K562 (cell line): ENCODE results near the gene ZNF335. TPM values are rescaled to one million over a fixed set of nuclear protein-coding genes. Genes with fewer than 3 reads are reported as not detected.
A peak's percentile ranks its signal among the peaks of the same experiment; 100 is the strongest.

Experiments used
- CHCHD3 ChIP-seq: fragments of 250-450 bp; sonication (Bioruptor Pico); IDR thresholded peaks from 2 replicates; pipeline ENCODE4 v2.1.2; 2022; ENCODE audit warnings: mild to moderate bottlenecking
- CREB1 ChIP-seq, 2 experiments: sonication (generic) in 1 of 2; formaldehyde crosslinking in 1 of 2; IDR thresholded peaks; 2 replicates each; pipeline versions ENCODE4 v1.6.1 to v1.8.0; 2012 to 2022; ENCODE audit warnings: inconsistent platforms in 1 of 2, mild to moderate bottlenecking in 1 of 2, missing genetic modification reagents in 1 of 2, moderate library complexity in 1 of 2
- ETS1 ChIP-seq: conservative IDR thresholded peaks from 2 replicates; pipeline ENCODE4 v1.6.1; 2011; ENCODE audit warnings: low read depth, mild to moderate bottlenecking, low read length; ENCODE audit not compliant: control insufficient read depth
- FOXM1 ChIP-seq, 2 experiments: fragments of 450-650 bp in 1 of 2; sonication (generic) in 1 of 2; formaldehyde crosslinking in 1 of 2; IDR thresholded peaks; 2 replicates each; pipeline versions ENCODE4 v1.6.1 to v1.9.0; 2017 to 2022; ENCODE audit warnings: low read depth in 2 of 2, mild to moderate bottlenecking in 2 of 2, missing genetic modification reagents in 1 of 2, moderate library complexity in 1 of 2
- HMBOX1 ChIP-seq: sonication (generic); IDR thresholded peaks from 2 replicates; pipeline ENCODE4 v1.6.1; 2016
- HNRNPL ChIP-seq: fragments of 200-400 bp; formaldehyde crosslinking; IDR thresholded peaks from 2 replicates; pipeline ENCODE4 v1.6.1; 2017; ENCODE audit warnings: low read depth, mild to moderate bottlenecking, low read length
- HOMEZ ChIP-seq: fragments of 250-450 bp; sonication (Bioruptor Pico); IDR thresholded peaks from 2 replicates; pipeline ENCODE4 v1.4.0; 2020; ENCODE audit warnings: mild to moderate bottlenecking, moderate library complexity
- KLF1 ChIP-seq: fragments of 450-650 bp; IDR thresholded peaks from 2 replicates; pipeline ENCODE4 v1.6.1; 2016; ENCODE audit warnings: missing genetic modification characterization, missing compliant biosample characterization
- L3MBTL2 ChIP-seq: fragments of 450-650 bp; IDR thresholded peaks from 2 replicates; pipeline ENCODE4 v1.6.1; 2016; ENCODE audit warnings: mild to moderate bottlenecking, moderate library complexity
- MTA1 ChIP-seq: fragments of 450-650 bp; IDR thresholded peaks from 2 replicates; pipeline ENCODE4 v1.6.1; 2017; ENCODE audit warnings: borderline replicate concordance
- POLR2H ChIP-seq: IDR thresholded peaks from 2 replicates; pipeline ENCODE4 v1.6.1; 2016; ENCODE audit warnings: missing genetic modification characterization, low read depth, mild to moderate bottlenecking, control low read depth, missing compliant biosample characterization, moderate library complexity
- PRDM10 ChIP-seq: fragments of 450-650 bp; IDR thresholded peaks from 2 replicates; pipeline ENCODE4 v1.6.1; 2018; ENCODE audit not compliant: partially characterized antibody
- USF2 ChIP-seq: sonication (generic); formaldehyde crosslinking; IDR thresholded peaks from 2 replicates; pipeline ENCODE4 v1.5.0; 2020; ENCODE audit warnings: missing genetic modification reagents
- ZBTB7A ChIP-seq: IDR thresholded peaks from 2 replicates; pipeline ENCODE4 v1.6.1; 2011; ENCODE audit warnings: low read depth, mild to moderate bottlenecking, low read length, moderate library complexity, borderline replicate concordance; ENCODE audit not compliant: control insufficient read depth
- ZNF146 ChIP-seq: IDR thresholded peaks from one replicate; pipeline ENCODE4 v1.6.1; 2018; ENCODE audit warnings: missing compliant biosample characterization; ENCODE audit not compliant: unreplicated experiment
- ZNF584 ChIP-seq: fragments of 200-800 bp; sonication (Bioruptor generic); IDR thresholded peaks from 2 replicates; pipeline ENCODE4 v1.6.1; 2016; ENCODE audit warnings: low read depth, mild to moderate bottlenecking, missing genetic modification characterization, missing compliant biosample characterization
- ZNF76 ChIP-seq: fragments of 250-450 bp; sonication (Bioruptor Pico); IDR thresholded peaks from 2 replicates; pipeline ENCODE4 v1.4.0; 2020; ENCODE audit warnings: mild to moderate bottlenecking, moderate library complexity, borderline replicate concordance
- polyA plus RNA-seq, 8 experiments: library from polyadenylated mRNA; depleted of rRNA in 4 of 8; stranded (reverse) in 5 of 8; unstranded in 3 of 8; fragments of >200 nt; fragmentation: Nextera tagmentation in 2 of 8; fragmentation: Illumina TruSeq in 1 of 8; extraction: Ambion mirVana in 2 of 8; extraction: Trizol in 1 of 8; gene quantifications; 2 replicates each; pipeline versions ENCODE4 v1.2.1 to v1.2.3, GENCODE V29; 2011 to 2014; ENCODE audit warnings: inconsistent platforms in 1 of 8, missing spikeins in 1 of 8
- total RNA-seq, 7 experiments: library from RNA; depleted of rRNA in 6 of 7; stranded (reverse); fragments of >200 nt in 6 of 7; fragmentation: Illumina TruSeq in 2 of 7; extraction: Trizol in 2 of 7; gene quantifications; 2 replicates each; pipeline versions ENCODE4 v1.2.1 to v1.2.3, GENCODE V29; 2011 to 2021; ENCODE audit warnings: low replicate concordance in 1 of 7

Gene ZNF335
- total and polyA plus RNA-seq, 9 of the 15 experiments (the other 6 are each of a cell fraction or from before 2014, with no cell fraction given), result 0.39 to 16.0 (median 7.6) TPM

- 0 out of 2 replicates have a peak, but pooled peaks have one; percentile 52 for TF ChIP-seq KLF1
- peak; percentile 72; the same call in 1 of the 2 replicates for TF ChIP-seq CREB1 (IDR thresholded peaks at IDR 0.05)
- no peak for TF ChIP-seq CREB1 (CRISPR knock-in tag; IDR thresholded peaks at IDR 0.05)
- TF ChIP-seq HNRNPL, result peak; percentile 84
- no peak for TF ChIP-seq MTA1
- no peak for TF ChIP-seq ZNF146 (CRISPR knock-in tag)
- peak; percentile 89 for TF ChIP-seq USF2 (CRISPR knock-in tag)
- TF ChIP-seq L3MBTL2, result peak; percentile 28; the same call in 1 of the 2 replicates
- 0 out of 2 replicates have a peak, but pooled peaks have one; percentile 35 for TF ChIP-seq HOMEZ
- TF ChIP-seq POLR2H (tag), result peak; percentile 94
- TF ChIP-seq CHCHD3 (CRISPR knock-in tag), result peak; percentile 12; the same call in 1 of the 2 replicates
- 0 out of 2 replicates have a peak, but pooled peaks have one; percentile 62 for TF ChIP-seq ZNF76
- no peak for TF ChIP-seq HMBOX1
- TF ChIP-seq ZNF584 (CRISPR knock-in tag), result peak; percentile 84; the same call in 1 of the 2 replicates
- TF ChIP-seq ZBTB7A, result peak; percentile 94
- TF ChIP-seq PRDM10, result peak; percentile 11
- TF ChIP-seq FOXM1 (IDR thresholded peaks at IDR 0.05; ENCODE audit: low read depth), result no peak
- TF ChIP-seq FOXM1 (CRISPR knock-in tag; IDR thresholded peaks at IDR 0.05; ENCODE audit: low read depth), result peak; percentile 92
- TF ChIP-seq ETS1, result peak; percentile 91
These were observed 37.2 kb downstream of the ZNF335 start, which contains the start of gene PCIF1 (continued) for GRCh38 chr20:45934586-45935415.
